Stimulated activated effector memory CD8-positive, alpha-beta T cell treated with anti-CD3 and anti-CD28 coated beads, Interleukin-12 subunit alpha, Interleukin-12 subunit beta, amount 100 ng/mL, for 72 hours (primary cell): ENCODE data around the gene NEUROG3.

Experiments
- ATAC-seq: fragments of 150-1000 bp; cut with Tn5 transposase; 2 replicates; pipeline ENCODE4 v1.10.0; 2021
- DNase-seq, 2 donors: peaks; one replicate each; pipeline ENCODE4 v3.0.0; 2021 to 2022; ENCODE audit warnings: low spot score in 2 of 2
- H3K27ac Mint-ChIP-seq: one replicate; pipeline ENCODE4 v1.8.0; 2022; ENCODE audit warnings: mild to moderate bottlenecking, mixed read lengths
- H3K36me3 Mint-ChIP-seq: one replicate; pipeline ENCODE4 v1.8.0; 2022; ENCODE audit warnings: mild to moderate bottlenecking, mixed read lengths
- H3K4me1 Mint-ChIP-seq: one replicate; pipeline ENCODE4 v1.8.0; 2022; ENCODE audit warnings: mixed read lengths
- H3K4me3 Mint-ChIP-seq: one replicate; pipeline ENCODE4 v1.8.0; 2022; ENCODE audit warnings: mild to moderate bottlenecking, mixed read lengths
- H3K9me3 Mint-ChIP-seq: one replicate; pipeline ENCODE4 v1.8.0; 2022; ENCODE audit warnings: mixed read lengths

NEUROG3 gene, protein sequence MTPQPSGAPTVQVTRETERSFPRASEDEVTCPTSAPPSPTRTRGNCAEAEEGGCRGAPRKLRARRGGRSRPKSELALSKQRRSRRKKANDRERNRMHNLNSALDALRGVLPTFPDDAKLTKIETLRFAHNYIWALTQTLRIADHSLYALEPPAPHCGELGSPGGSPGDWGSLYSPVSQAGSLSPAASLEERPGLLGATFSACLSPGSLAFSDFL

DNA sequence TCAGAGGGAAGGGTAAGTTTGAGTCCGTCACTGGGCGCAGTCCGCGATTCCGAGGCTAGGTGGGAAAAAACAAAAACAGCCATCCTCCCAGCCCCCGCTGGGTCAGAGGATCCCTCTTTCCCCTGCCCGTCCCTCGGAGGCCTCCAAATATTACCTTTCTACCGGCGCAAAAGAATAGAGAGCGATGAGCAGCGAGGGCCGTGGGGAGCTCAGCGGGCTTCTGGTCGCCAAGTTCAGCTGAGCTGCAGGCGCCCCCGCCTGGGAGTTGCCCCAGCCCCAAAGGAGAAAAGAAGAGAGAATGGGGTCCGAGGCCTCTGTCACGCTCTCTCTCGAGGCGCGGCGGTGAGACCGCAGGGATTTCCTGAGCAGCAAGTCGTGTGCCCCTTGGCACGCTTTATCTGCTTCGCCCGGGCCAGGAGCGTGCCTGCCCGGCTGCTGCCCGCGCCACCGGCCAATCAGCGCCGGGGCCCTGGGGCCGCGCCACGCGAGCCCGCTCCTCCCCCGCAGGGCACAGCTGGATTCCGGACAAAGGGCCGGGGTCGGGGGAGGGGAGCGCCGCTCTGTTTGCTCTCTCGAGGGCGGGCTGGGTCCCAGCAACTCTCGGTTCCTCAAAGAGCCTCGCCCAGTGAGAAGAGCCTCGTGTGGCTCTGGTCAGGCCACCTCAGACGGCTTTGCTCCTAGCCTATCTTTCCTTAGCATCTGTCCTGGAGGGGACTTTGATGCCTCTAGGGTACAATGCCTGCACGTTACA lies at the start of gene NEUROG3:
TSS of gene NEUROG3 (minus strand) at position 367 of the 751 bp plus-strand sequence. CDS start 379 bp downstream, outside the sequence.
- DNase-seq (no peak), ATAC-seq (peak; percentile 22)
- peak within 1 kb of the TSS; percentile 76 for H3K4me3 Mint-ChIP-seq
- H3K27ac Mint-ChIP-seq: no peak within 1 kb of the TSS
- no peaks in the 10 kb centered on the region for H3K36me3 Mint-ChIP-seq
- H3K9me3 Mint-ChIP-seq: no peaks in the 10 kb centered on the region
- H3K4me1 Mint-ChIP-seq: peaks cover 41% of the 10 kb centered on the region

DNA sequence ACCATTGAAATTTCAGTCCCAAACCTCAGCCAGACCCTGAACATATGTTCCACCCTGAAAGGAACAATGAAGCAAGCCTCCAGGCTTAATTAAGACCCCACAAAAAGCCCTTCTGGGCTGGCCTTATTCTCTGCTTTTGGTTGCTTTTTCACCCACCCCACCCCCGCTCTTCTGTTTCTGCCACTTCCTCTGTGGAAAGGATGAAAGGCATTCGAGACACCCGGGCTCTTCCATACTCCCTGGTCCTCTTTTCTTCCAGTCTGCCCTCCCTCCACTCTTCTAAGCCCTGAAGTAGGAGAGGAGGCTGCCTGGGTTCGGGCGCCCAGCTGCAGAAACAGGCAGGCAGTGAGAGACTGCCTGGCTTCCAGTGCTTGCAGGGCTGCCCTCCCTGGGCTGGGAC lies 47.4 kb upstream of the NEUROG3 start:
- Mint-ChIP-seq H3K9me3 (peaks cover 7% of the 10 kb centered on the region), H3K4me3 (no peak overlapping the region), H3K36me3 (no peaks in the 10 kb centered on the region), H3K27ac (no peak overlapping the region), H3K4me1 (peaks cover 18% of the 10 kb centered on the region)
- ATAC-seq (no peak), DNase-seq (peak in 1 of 2 donors; percentile 41)

DNA sequence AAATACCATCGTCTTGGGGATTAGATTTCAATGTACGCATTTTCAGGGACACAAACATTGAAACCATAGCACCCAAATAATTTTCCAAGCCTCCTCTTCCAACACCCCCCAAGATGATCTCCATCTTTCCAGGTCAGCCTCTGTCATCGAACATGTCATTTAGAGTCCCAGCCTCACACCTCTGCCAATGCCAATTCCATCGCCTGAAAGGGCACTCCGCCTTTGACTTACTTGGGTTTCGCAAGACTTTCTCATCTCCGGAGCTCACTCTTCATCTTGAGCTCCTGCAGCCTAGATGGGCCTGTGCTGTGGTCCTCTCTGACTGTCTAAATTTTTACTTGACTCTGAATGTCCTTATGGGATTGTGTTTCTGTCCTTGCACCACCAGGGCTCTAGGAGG lies 46.4 kb upstream of the NEUROG3 start:
- Mint-ChIP-seq H3K36me3 (no peaks in the 10 kb centered on the region), H3K4me1 (peaks cover 18% of the 10 kb centered on the region), H3K9me3 (peaks cover 7% of the 10 kb centered on the region), H3K27ac (no peak overlapping the region), H3K4me3 (no peak overlapping the region)
- DNase-seq (peak in 1 of 2 donors; percentile 35), ATAC-seq (no peak)

DNA sequence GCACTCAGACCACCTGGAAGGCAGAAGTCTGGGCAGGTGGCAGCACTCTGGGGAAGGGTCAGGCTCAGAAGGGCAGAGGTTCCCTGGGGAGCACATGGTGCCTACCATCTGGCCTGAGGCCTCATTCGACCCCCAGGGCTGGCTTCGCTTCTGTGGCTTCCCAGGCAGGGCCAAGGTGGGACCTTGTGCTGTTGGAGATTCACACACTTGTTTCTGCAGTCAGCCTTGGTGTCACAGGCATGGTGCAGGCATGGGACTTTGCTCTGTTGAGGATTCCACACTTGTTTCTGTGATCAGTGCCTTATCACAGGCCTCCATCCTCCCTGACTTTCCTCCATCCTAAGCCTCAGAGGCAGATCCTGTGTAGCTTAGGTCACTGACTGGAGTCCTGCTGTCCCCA lies 45.5 kb upstream of the NEUROG3 start:
- ATAC-seq (no peak), DNase-seq (no peak)
- peaks cover 4% of the 10 kb centered on the region for H3K9me3 Mint-ChIP-seq
- H3K27ac Mint-ChIP-seq: no peak overlapping the region
- no peaks in the 10 kb centered on the region for H3K36me3 Mint-ChIP-seq
- H3K4me3 Mint-ChIP-seq: no peak overlapping the region
- peaks cover 16% of the 10 kb centered on the region for H3K4me1 Mint-ChIP-seq

DNA sequence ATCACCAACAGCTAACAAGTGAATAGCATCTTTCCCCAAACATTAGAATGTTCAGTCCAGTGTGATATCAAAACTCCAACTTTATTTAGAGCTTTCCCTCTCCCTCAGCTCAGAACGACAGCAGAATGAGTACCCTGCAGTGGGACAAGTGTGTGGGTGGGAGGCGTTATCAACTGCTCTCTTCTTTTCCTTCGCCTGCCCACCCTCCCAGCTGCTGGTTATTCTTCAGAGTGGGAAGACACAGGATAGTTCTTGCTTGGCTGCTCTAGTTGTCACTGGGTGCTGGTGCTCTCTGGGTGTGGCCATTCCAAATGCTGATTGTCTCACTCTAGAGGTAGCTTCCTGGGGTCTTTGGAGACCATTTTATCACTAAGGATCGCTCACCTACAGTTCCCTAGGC lies 43.1 kb upstream of the NEUROG3 start:
- DNase-seq: no peak
- no peak for ATAC-seq
- H3K9me3 Mint-ChIP-seq: no peaks in the 10 kb centered on the region
- no peak overlapping the region for H3K27ac Mint-ChIP-seq
- H3K4me1 Mint-ChIP-seq: peaks cover 9% of the 10 kb centered on the region
- H3K36me3 Mint-ChIP-seq: no peaks in the 10 kb centered on the region
- H3K4me3 Mint-ChIP-seq: no peak overlapping the region

DNA sequence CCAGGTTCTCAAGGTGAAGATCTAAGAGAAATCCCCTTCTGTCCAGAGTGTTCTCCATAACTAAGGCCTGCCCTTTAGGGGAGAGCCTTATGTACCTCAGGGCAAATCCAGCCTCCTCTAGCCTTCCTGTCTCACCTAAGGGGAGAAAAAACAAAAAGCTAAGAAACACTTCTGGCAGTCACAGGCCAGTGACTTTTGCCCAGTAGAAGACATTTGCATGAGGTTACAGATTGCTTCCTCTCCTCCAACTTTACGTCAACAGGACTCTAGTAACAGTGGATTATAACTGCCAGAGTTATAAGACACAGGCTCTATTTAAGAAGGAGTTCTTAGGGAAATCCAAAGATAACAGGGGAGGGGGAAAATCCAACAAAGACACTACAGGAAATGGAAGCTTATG lies 40.9 kb upstream of the NEUROG3 start:
- DNase-seq: no peak
- Mint-ChIP-seq H3K4me1 (no peaks in the 10 kb centered on the region), H3K27ac (no peak overlapping the region), H3K36me3 (no peaks in the 10 kb centered on the region), H3K9me3 (peaks cover 8% of the 10 kb centered on the region), H3K4me3 (no peak overlapping the region)
- no peak for ATAC-seq

DNA sequence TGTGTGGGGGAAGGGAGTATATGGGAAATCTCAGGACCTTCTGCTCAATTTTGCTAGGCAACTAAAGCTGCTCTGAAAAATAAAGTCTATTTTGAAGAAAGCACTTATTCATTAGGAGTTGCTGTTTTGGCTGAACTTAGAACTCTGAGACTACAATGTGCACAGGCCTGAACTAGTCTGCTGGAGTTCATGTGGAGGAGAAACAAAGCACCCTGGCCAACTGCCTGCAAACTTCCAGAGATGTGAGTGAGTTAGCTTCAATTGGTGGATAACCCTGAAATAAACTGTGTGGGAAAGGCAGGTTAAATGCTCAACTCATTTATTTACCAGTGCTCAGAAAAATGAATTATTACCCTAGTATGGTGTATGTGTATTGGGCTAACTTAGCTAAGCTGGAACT lies 39.5 kb upstream of the NEUROG3 start:
- Mint-ChIP-seq H3K4me1 (no peaks in the 10 kb centered on the region), H3K36me3 (no peaks in the 10 kb centered on the region), H3K27ac (no peak overlapping the region), H3K4me3 (no peak overlapping the region), H3K9me3 (peaks cover 12% of the 10 kb centered on the region)
- no peak for DNase-seq
- ATAC-seq: no peak

DNA sequence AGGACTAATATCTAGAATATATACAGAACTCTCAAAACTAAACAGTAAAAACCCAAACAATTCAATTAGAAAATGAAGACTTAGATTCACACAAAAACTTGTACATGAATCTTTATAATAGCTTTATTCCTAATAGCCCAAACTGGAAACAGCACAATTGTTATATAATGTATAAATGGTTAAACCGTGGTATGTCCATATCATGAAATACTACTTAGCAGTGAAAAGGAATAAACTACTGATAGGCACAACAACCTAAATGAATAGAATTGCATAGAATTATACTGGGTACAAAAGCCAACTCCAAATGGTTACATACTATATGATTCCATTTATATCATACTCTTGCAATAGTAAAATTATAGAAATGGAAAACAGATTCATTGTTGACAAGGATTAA lies 35.9 kb upstream of the NEUROG3 start:
- H3K4me1 Mint-ChIP-seq: no peaks in the 10 kb centered on the region
- peaks cover 12% of the 10 kb centered on the region for H3K9me3 Mint-ChIP-seq
- H3K4me3 Mint-ChIP-seq: no peak overlapping the region
- H3K36me3 Mint-ChIP-seq: no peaks in the 10 kb centered on the region
- H3K27ac Mint-ChIP-seq: no peak overlapping the region
- no peak for ATAC-seq
- no peak for DNase-seq

DNA sequence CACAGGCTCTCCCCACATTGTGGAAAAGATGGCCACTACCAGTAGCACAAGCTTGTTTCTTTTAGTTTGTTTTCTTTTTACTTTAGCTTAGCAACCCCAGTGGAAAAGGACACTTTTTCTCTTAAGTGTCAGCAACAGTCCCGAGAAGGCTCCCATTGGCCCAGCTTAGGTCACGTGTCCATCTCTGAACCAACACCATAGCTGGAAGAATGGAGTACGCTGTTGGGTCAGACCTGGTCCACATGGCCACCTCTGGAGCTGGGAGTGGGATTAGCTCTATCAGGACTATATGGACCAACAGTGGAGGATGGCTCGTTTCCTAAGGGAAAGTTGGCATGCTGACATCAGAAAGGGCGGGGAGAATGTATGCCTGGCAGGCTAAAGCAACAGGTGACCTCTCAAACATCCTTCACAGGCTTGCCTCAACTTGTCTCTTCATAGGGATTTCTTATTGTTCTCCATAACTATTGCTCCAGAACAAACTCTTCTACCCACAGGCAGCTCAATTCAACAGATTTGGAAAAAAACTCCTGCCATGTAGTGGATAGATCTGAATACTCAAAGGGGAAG lies 27.6 kb upstream of the NEUROG3 start:
- DNase-seq (no peak), ATAC-seq (no peak)
- Mint-ChIP-seq H3K9me3 (no peaks in the 10 kb centered on the region), H3K36me3 (no peaks in the 10 kb centered on the region), H3K4me3 (no peak overlapping the region), H3K4me1 (no peaks in the 10 kb centered on the region), H3K27ac (no peak overlapping the region)

DNA sequence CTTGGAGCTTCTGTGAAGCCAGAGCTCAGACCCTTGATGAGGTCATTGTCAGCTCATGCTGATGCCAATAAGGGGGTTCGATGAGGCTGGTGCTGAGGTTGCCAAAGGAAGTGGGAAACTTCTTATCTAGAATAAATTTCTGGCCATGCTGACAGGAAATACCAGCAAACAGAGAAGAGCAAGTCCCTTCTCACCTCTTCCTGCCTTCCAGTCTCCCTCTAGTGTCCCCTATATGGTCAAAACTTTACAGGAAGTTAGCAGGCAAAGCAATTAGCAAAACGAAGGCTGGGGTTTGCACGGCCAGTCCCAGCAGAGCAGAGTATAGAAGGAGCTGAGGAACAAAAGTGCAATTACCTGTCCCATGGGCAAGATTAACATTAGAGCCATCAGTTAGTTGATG lies 15.1 kb upstream of the NEUROG3 start:
- ATAC-seq: peak; percentile 37
- H3K4me1 Mint-ChIP-seq: peaks cover 8% of the 10 kb centered on the region
- no peak overlapping the region for H3K27ac Mint-ChIP-seq
- H3K4me3 Mint-ChIP-seq: no peak overlapping the region
- no peaks in the 10 kb centered on the region for H3K36me3 Mint-ChIP-seq
- H3K9me3 Mint-ChIP-seq: no peaks in the 10 kb centered on the region
- DNase-seq: no peak

DNA sequence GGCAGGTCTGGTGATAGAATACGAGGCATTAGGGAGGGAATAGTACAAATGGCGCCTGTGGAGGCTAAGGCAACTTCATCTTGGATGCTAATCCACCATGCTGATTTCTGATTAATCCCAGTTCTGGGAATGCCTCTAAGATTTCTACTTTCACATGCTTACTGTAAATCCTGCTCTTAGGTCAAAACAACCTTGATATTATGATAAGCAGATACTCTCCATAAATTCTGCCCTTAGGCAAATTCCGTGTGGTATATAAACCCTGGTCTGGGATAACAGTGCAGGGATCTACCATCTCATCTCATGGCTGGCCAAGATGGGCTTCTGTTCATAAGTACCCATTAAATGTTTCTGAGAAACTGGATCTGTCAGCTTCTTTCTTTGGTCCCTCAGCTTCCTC lies 11.4 kb upstream of the NEUROG3 start:
- Mint-ChIP-seq H3K36me3 (no peaks in the 10 kb centered on the region), H3K27ac (no peak overlapping the region), H3K9me3 (no peaks in the 10 kb centered on the region), H3K4me3 (no peak overlapping the region), H3K4me1 (peaks cover 8% of the 10 kb centered on the region)
- ATAC-seq (no peak), DNase-seq (no peak)

DNA sequence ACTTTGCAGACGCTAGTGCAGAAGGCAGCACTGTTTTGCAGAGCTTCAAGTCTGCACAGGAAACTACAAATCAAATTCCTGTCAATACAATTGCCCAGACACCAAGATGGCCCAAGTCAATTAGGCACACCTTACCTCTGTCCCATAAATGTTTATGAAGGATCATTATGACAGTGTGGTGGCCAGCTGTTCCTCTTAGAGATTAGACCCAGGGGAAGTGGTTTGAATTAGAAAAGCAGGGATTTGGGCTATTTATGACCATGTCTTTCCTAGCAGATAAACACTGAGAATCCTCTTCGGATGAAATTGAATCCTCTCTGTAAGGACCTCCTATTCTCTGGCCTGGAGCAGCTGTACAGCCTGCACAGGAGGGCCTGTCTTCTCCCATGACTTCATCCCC lies 9.9 kb upstream of the NEUROG3 start:
- no peaks in the 10 kb centered on the region for H3K36me3 Mint-ChIP-seq
- H3K4me3 Mint-ChIP-seq: no peak overlapping the region
- no peaks in the 10 kb centered on the region for H3K9me3 Mint-ChIP-seq
- DNase-seq (no peak), ATAC-seq (no peak)
- H3K4me1 Mint-ChIP-seq: peaks cover 2% of the 10 kb centered on the region
- no peak overlapping the region for H3K27ac Mint-ChIP-seq

DNA sequence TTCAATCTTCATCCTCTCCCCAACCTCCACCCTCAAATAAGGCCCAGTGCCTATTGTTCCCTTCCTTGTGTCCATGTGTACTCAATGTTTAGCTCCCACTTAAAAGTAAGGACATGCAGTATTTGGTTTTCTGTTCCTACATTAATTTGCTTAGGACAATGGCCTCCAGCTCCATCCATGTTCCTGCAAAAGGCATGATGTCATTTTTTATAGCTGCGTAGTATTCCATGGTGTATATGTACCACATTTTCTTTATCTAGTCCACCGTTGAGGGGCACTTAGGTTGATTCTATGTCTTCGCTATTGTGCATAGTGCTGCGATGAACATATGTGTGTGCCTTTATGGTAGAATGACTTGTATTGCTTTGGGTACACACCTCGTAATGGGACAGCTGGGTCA lies 7.2 kb upstream of the NEUROG3 start:
- H3K9me3 Mint-ChIP-seq: no peaks in the 10 kb centered on the region

DNA sequence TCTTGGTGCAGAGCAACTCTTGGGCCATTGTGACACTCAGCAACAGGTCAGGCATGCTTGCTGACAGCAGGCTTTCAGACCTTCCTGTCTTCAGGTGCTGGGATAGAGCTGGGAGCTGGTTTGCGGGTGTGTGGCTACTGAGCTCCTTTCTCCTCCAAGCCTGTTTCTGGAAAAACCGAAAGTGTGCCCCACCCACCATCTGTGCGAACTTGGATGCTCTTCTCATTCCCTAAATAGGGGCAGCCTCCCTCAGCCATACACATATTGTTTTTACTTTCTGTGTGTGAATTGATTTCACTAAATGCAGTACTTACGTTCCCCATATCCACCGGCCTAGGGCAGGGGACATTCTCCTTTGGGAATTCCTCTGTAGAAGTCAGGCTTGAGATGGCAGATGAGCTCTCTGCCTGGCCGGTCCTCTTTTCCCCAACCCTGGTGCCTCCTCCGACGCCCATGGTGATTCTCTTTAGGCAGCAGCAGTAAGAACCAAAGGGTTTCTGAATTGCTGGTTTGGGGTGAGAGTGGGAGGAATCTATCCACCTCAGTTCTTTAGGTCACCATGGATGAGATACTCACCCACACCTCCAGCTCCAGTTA lies 6.3 kb upstream of the NEUROG3 start:
- H3K4me3 Mint-ChIP-seq: no peak overlapping the region
- no peaks in the 10 kb centered on the region for H3K36me3 Mint-ChIP-seq
- DNase-seq (no peak), ATAC-seq (no peak)
- no peaks in the 10 kb centered on the region for H3K9me3 Mint-ChIP-seq
- H3K27ac Mint-ChIP-seq: no peak overlapping the region
- peaks cover 6% of the 10 kb centered on the region for H3K4me1 Mint-ChIP-seq

More for the DNA sequence above, 7.2 kb upstream of the NEUROG3 start:
- no peak overlapping the region for H3K27ac Mint-ChIP-seq
- H3K36me3 Mint-ChIP-seq: no peaks in the 10 kb centered on the region
- no peak for DNase-seq
- no peaks in the 10 kb centered on the region for H3K4me1 Mint-ChIP-seq
- no peak for ATAC-seq
- no peak overlapping the region for H3K4me3 Mint-ChIP-seq

DNA sequence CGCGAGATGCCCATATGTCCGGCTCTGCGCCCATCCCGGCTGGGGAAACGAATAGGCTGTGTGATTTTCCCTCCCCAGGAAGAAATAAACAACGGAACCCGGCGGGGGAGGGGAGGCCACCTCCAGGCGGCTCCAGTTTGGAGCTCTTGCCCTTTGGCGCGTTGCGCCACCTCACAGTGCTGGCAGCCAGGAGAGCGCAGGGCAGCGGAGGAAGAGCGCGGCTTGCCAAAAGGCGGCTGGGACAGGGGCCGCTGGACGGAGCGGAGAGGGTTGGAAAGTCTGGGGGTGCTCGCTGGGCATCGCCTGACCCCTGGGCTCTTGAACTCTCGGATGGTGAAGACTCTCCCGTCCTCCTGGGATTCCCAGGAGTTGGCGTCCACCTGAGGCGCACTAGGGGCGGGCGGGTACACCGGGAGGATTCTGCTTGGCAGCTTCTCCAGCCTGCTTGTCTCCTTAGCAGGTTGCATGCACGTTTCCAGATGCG lies 5.3 kb upstream of the NEUROG3 start:
- no peak overlapping the region for H3K27ac Mint-ChIP-seq
- no peak for DNase-seq
- H3K36me3 Mint-ChIP-seq: no peaks in the 10 kb centered on the region
- ATAC-seq: no peak
- no peak overlapping the region for H3K4me3 Mint-ChIP-seq
- no peaks in the 10 kb centered on the region for H3K9me3 Mint-ChIP-seq
- H3K4me1 Mint-ChIP-seq: peaks cover 14% of the 10 kb centered on the region
